Right lobe of liver (tissue), 6 donors: ENCODE measurements around the gene COPS7B. TPM values are rescaled to one million over a fixed set of nuclear protein-coding genes. Genes with fewer than 3 reads are reported as not detected.

Source experiments
- ATAC-seq, 4 donors: fragments of 200-7000 bp; cut with Tn5 transposase; one replicate each; pipeline ENCODE4 v1.9.1; 2020; ENCODE audit warnings: mild to moderate bottlenecking in 4 of 4, moderate library complexity in 4 of 4
- DNase-seq, 3 donors: peaks; one replicate each; pipeline ENCODE4 v3.0.0-alpha.2; 2020
- H3K27ac ChIP-seq, 3 donors: fragments of 200-600 bp; one replicate each; pipeline ENCODE4 v1.8.0; 2022
- H3K27me3 ChIP-seq, 2 donors: fragments of 200-600 bp; one replicate each; pipeline ENCODE4 v1.8.0; 2022
- H3K36me3 ChIP-seq, 4 donors: fragments of 200-600 bp; sonication (generic) in 1 of 4; one replicate each; pipeline versions ENCODE4 v1.5.1 to v1.8.0; 2017 to 2022; ENCODE audit warnings: control low read depth in 1 of 4
- H3K4me1 ChIP-seq, 4 donors: fragments of 200-600 bp; sonication (generic) in 1 of 4; one replicate each; pipeline versions ENCODE4 v1.5.1 to v1.8.0; 2017 to 2022; ENCODE audit warnings: control low read depth in 1 of 4
- H3K4me3 ChIP-seq, 3 donors: fragments of 200-600 bp; one replicate each; pipeline ENCODE4 v1.8.0; 2022
- H3K9me3 ChIP-seq, 4 donors: fragments of 200-600 bp; sonication (generic) in 1 of 4; one replicate each; pipeline versions ENCODE4 v1.5.1 to v1.8.0; 2017 to 2022; ENCODE audit warnings: control low read depth in 1 of 4
- POLR2A ChIP-seq: fragments of 450-650 bp; IDR thresholded peaks from one replicate; pipeline ENCODE4 v1.6.1; 2017; ENCODE audit warnings: antibody characterized with exemption, mild to moderate bottlenecking
- WGBS: methylation state at CpG from one replicate; pipeline ENCODE4 v1.1.6; 2018; ENCODE audit warnings: low coverage, low lambda C conversion rate; ENCODE audit not compliant: insufficient coverage; ENCODE audit errors: missing lambda C conversion rate; 5-methylcytosine and 5-hydroxymethylcytosine counted together
- intact Hi-C, 2 donors: fragments of 100-400 bp; cut with DNase I; formaldehyde crosslinking; loops; one replicate each; pipeline versions ENCODE4 v1.11.2 to v1.14.1; 2022
- small RNA-seq, 2 experiments: library from RNA; depleted of rRNA; stranded (forward); fragments of <200 nt; gene quantifications; one replicate each; pipeline ENCODE3, GENCODE V24; 2016
- total RNA-seq, 6 experiments: library from RNA; depleted of rRNA in 2 of 6; stranded (reverse); fragments of >200 nt in 2 of 6; fragmentation: NEBNext Ultra II Directional in 3 of 6; extraction: Animal tissue kit (Norgen Biotek cat#: 25700) in 3 of 6; gene quantifications; one replicate each; pipeline versions ENCODE4 v1.1.0 to v1.2.4, GENCODE V29; 2016 to 2023
- TF ChIP-seq, protein P1 (sequence below), 4 donors: fragments of 200-600 bp in 3 of 4; fragments of 450-650 bp in 1 of 4; IDR thresholded peaks; one replicate each; pipeline versions ENCODE4 v1.5.1 to v1.8.0; 2016 to 2022; ENCODE audit warnings: antibody characterized with exemption in 4 of 4, mild to moderate bottlenecking in 2 of 4
- donor health status: DM: no; HTN: yes; CAD: no.
- donor health status: DM: no; HTN: no; CAD: no.
- donor health status: DM: no; HTN: no; CAD: no.
- donor health status: DM: no; HTN: yes; CAD: no.
- donor health status: DM: no; HTN: yes; CAD: no.

Gene COPS7B
- total RNA-seq, 6 experiments from 2014 or later: 8.9 to 21.4 (median 12.7) TPM

GRCh38 chr2:231853105-231853504, 66.9 kb downstream of the COPS7B start:
- no peak overlapping the region for H3K27ac ChIP-seq

GRCh38 chr2:231854616-231855125, 68.4 kb downstream of the COPS7B start:
- intact Hi-C loops: no loop called here

More at GRCh38 chr2:231853105-231853504, 66.9 kb downstream of the COPS7B start:
- Histone ChIP-seq H3K36me3 (no peaks in the 10 kb centered on the region), H3K9me3 (no peaks in the 10 kb centered on the region), H3K4me3 (no peak overlapping the region), H3K27me3 (no peaks in the 10 kb centered on the region), H3K4me1 (no peaks in the 10 kb centered on the region)
- ATAC-seq: no peak
- intact Hi-C loops: no loop called here
- no peak for DNase-seq
- WGBS: 63% methylated on average over 4 of the region's 10 CpGs
- TF ChIP-seq, protein P1, sequence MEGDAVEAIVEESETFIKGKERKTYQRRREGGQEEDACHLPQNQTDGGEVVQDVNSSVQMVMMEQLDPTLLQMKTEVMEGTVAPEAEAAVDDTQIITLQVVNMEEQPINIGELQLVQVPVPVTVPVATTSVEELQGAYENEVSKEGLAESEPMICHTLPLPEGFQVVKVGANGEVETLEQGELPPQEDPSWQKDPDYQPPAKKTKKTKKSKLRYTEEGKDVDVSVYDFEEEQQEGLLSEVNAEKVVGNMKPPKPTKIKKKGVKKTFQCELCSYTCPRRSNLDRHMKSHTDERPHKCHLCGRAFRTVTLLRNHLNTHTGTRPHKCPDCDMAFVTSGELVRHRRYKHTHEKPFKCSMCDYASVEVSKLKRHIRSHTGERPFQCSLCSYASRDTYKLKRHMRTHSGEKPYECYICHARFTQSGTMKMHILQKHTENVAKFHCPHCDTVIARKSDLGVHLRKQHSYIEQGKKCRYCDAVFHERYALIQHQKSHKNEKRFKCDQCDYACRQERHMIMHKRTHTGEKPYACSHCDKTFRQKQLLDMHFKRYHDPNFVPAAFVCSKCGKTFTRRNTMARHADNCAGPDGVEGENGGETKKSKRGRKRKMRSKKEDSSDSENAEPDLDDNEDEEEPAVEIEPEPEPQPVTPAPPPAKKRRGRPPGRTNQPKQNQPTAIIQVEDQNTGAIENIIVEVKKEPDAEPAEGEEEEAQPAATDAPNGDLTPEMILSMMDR (IDR thresholded peaks at IDR 0.05): no peak
- no peak for TF ChIP-seq POLR2A

GRCh38 chr2:231856959-231857358, 70.7 kb downstream of the COPS7B start:
- Histone ChIP-seq H3K4me1 (no peaks in the 10 kb centered on the region), H3K27me3 (no peaks in the 10 kb centered on the region), H3K27ac (no peak overlapping the region), H3K9me3 (no peaks in the 10 kb centered on the region), H3K4me3 (no peak overlapping the region), H3K36me3 (no peaks in the 10 kb centered on the region)
- WGBS: 66% methylated on average over 6 of the region's 6 CpGs
- intact Hi-C loops: no loop called here
- TF ChIP-seq POLR2A: no peak
- TF ChIP-seq, protein P1 (IDR thresholded peaks at IDR 0.05): no peak
- ATAC-seq (no peak), DNase-seq (no peak)

More at GRCh38 chr2:231854616-231855125, 68.4 kb downstream of the COPS7B start:
- Histone ChIP-seq H3K36me3 (no peaks in the 10 kb centered on the region), H3K27ac (no peak overlapping the region), H3K4me1 (no peaks in the 10 kb centered on the region), H3K9me3 (no peaks in the 10 kb centered on the region), H3K4me3 (no peak overlapping the region), H3K27me3 (no peaks in the 10 kb centered on the region)
- no peak for TF ChIP-seq POLR2A
- TF ChIP-seq, protein P1 (IDR thresholded peaks at IDR 0.05): no peak
- no peak for ATAC-seq
- no peak for DNase-seq
- 84% methylated on average over 8 of the region's 9 CpGs for WGBS

Small RNAs within 50 kb of the gene (small RNA-seq; reads per million reads assigned to genes)
- 0 reads per million in 2 experiments for gene AC073476.4

Other genes with a start within 250 kb of the COPS7B start
- not detected for gene TEX44, start 193.6 kb upstream of the COPS7B start, total RNA-seq
- 100 to 1,000 TPM; 180 to 373 (median 252) TPM for gene PTMA, start 77.9 kb upstream of the COPS7B start, total RNA-seq
- 10 to 100 TPM in 1 of 6 experiments, 1 to 10 TPM in 5; 7.1 to 10.4 (median 8.3) TPM for gene PDE6D, start 5.2 kb upstream of the COPS7B start, total RNA-seq
- not detected for gene NPPC, start 140.0 kb downstream of the COPS7B start, total RNA-seq
- 10 to 100 TPM in 5 of 6 experiments, 1 to 10 TPM in 1; 8.1 to 22.3 (median 16.7) TPM for gene DIS3L2, start 175.3 kb downstream of the COPS7B start, total RNA-seq